Bronchial epithelial cell (primary cell): ENCODE measurements around the gene CSNK1A1. TPM values are rescaled to one million over a fixed set of nuclear protein-coding genes. Genes with fewer than 3 reads are reported as not detected.

Experiments
- DNase-seq: peaks from one replicate; pipeline ENCODE4 v3.0.0-alpha.2; 2010; ENCODE audit warnings: low read depth
- FAIRE-seq: peaks from 2 replicates; lab custom pipeline; 2011; peaks lifted over from hg19 to GRCh38; lab: Jason Lieb, UNC
- H3K27me3 ChIP-seq: 2 replicates; pipeline ENCODE4 v1.5.1; 2011; ENCODE audit warnings: low read length; ENCODE audit not compliant: control insufficient read depth, insufficient read depth
- H3K36me3 ChIP-seq: 2 replicates; pipeline ENCODE4 v1.5.1; 2011; ENCODE audit warnings: low read length; ENCODE audit not compliant: control insufficient read depth, insufficient read depth
- H3K4me3 ChIP-seq: 2 replicates; pipeline ENCODE4 v1.5.1; 2011; ENCODE audit warnings: mild to moderate bottlenecking, low read depth, low read length, control low read depth
- CTCF ChIP-seq: IDR thresholded peaks from 2 replicates; pipeline ENCODE4 v1.5.1; 2011; ENCODE audit warnings: mild to moderate bottlenecking, moderate library complexity, low read length, control low read depth, inconsistent platforms; ENCODE audit not compliant: insufficient read depth, severe bottlenecking
- total RNA-seq: library from RNA; depleted of rRNA; stranded (reverse); fragments of >200 nt; gene quantifications from 2 replicates; pipeline ENCODE4 v1.2.1, GENCODE V29; 2014

Gene CSNK1A1
- total RNA-seq, 1 donor from 2014 or later: 518 TPM

GRCh38 chr5:149552553-149553160, 1.4 kb upstream of the CSNK1A1 start:
- no peak for DNase-seq
- FAIRE-seq: no peak
- Histone ChIP-seq H3K4me3 (no peak overlapping the region), H3K27me3 (no peaks in the 10 kb centered on the region), H3K36me3 (peaks cover 4% of the 10 kb centered on the region)
- no peak for TF ChIP-seq CTCF

GRCh38 chr5:149552038-149552494, 827 bp upstream of the CSNK1A1 start:
- Histone ChIP-seq H3K36me3 (peaks cover 4% of the 10 kb centered on the region), H3K4me3 (peak overlapping the region; percentile 89), H3K27me3 (no peaks in the 10 kb centered on the region)
- DNase-seq: no peak
- no peak for TF ChIP-seq CTCF
- FAIRE-seq: no peak

GRCh38 chr5:149550594-149551226, 529 bp downstream of the CSNK1A1 start:
- Histone ChIP-seq H3K4me3 (peak overlapping the region; percentile 89), H3K27me3 (no peaks in the 10 kb centered on the region), H3K36me3 (peaks cover 6% of the 10 kb centered on the region)
- FAIRE-seq (no peak), DNase-seq (no peak)
- TF ChIP-seq CTCF: no peak

- TF ChIP-seq CTCF: no peak
- no peak for FAIRE-seq
- DNase-seq: peak; percentile 72
Measured at GRCh38 chr5:149550268-149550583, 1.0 kb downstream of the CSNK1A1 start.

GRCh38 chr5:149549461-149550267, 1.6 kb downstream of the CSNK1A1 start:
- TF ChIP-seq CTCF: no peak
- Histone ChIP-seq H3K36me3 (peaks cover 13% of the 10 kb centered on the region), H3K4me3 (peak overlapping the region; percentile 89), H3K27me3 (no peaks in the 10 kb centered on the region)
- DNase-seq (peak; percentile 85), FAIRE-seq (no peak)

More at GRCh38 chr5:149550268-149550583, 1.0 kb downstream of the CSNK1A1 start:
- Histone ChIP-seq H3K4me3 (peak overlapping the region; percentile 89), H3K27me3 (no peaks in the 10 kb centered on the region), H3K36me3 (peaks cover 10% of the 10 kb centered on the region)
